GM19351 (cell line): Measurements from ENCODE around the gene RAD51AP1.
"Not testable (repeated sequence)": the region's sequence is repeated elsewhere in the genome, so short reads cannot be mapped to it uniquely, and the experiment has no call there.

Experiments used
- ATAC-seq: cut with Tn5 transposase; IDR thresholded peaks from one replicate; pipeline ENCODE4 v1.9.1; 2021; ENCODE audit warnings: mild to moderate bottlenecking, moderate library complexity; ENCODE audit not compliant: unreplicated experiment

RAD51AP1 gene, protein sequence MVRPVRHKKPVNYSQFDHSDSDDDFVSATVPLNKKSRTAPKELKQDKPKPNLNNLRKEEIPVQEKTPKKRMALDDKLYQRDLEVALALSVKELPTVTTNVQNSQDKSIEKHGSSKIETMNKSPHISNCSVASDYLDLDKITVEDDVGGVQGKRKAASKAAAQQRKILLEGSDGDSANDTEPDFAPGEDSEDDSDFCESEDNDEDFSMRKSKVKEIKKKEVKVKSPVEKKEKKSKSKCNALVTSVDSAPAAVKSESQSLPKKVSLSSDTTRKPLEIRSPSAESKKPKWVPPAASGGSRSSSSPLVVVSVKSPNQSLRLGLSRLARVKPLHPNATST

DNA sequence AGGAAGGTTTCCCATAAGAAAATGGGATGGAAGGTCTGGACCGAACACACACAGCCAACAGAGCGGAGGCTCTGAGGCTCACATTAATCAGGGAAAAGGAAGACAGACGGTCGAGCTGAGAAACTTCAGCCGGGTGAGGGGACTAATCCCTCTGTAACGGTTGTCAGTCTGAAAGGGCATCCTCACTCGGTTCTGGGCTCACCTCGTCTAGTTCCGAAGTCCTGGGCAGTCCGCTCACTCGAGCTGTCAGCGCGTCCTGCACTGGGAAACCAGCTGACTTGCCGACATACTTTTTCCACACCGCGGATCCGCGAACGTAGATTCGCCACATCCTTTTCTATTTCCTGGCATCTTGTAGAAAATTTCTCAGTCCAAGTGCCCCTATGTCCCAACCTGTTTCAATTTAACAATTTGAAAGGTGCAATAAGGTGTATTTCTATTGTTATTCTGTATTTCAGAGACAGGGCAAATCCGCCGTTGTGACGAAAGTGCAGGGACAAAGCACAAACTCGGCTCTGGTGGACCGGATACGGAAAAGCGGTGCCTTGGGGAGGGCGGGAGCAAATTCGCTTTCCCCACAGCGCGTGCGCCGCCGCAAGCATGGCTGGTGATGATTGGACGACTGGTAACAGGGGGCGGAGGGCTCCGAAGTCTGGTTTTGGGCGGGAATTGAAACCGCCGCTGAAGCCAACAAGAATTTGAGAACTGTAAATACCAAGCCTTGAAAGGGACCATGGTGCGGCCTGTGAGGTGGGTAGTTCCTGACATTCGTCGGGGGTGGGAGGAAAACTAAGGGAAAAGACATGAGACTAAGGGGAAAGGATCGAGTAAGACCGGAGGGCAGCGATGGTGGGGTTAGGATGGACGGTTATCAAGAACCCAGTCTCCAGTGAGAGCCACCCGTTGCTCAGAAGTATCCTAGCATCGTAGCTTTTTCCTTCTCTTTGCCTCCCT, at the start of gene RAD51AP1:
TSS of gene RAD51AP1 (plus strand) at position 684 of the 954 bp plus-strand sequence. CDS start at position 734, 50 bp downstream.
- ATAC-seq: peak; percentile 92

DNA sequence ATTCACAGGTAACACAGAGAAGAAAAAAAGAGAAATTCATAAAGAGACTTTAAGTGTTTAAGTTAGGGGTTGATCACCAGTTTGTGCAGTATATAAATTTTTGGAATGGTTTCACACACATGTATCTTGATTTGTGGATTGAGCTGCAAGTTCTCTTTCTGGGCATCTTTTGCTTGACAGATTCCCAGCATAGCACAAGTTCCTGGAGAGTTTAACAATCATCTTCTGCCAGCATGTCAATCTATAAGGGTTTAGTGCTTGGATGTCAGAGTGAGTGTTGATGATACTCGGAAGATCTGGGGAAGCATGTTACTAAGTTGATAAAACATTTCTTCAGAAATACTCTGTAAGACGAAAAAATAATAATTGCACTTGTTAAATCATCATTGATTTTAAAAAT, 49.1 kb upstream of the RAD51AP1 start:
- no peak for ATAC-seq

DNA sequence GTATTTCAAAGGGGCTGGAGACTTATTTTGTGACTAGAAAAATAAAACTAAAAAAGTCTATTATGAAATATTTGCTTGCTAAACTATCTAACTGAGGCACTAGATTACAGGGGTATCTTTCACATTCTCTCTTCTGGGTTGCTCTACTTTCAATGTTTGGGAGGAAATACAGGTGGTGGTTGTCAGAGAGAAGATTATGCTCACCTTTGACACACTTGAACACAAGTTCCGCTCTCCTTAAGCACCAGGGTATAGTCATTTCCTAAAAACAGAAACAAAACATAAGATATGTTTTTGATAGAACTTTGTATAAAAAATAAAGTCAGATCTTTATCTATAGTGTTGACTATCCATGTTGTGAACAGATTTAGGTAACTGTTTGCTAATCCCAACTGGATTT, 47.7 kb upstream of the RAD51AP1 start:
- ATAC-seq: no peak

DNA sequence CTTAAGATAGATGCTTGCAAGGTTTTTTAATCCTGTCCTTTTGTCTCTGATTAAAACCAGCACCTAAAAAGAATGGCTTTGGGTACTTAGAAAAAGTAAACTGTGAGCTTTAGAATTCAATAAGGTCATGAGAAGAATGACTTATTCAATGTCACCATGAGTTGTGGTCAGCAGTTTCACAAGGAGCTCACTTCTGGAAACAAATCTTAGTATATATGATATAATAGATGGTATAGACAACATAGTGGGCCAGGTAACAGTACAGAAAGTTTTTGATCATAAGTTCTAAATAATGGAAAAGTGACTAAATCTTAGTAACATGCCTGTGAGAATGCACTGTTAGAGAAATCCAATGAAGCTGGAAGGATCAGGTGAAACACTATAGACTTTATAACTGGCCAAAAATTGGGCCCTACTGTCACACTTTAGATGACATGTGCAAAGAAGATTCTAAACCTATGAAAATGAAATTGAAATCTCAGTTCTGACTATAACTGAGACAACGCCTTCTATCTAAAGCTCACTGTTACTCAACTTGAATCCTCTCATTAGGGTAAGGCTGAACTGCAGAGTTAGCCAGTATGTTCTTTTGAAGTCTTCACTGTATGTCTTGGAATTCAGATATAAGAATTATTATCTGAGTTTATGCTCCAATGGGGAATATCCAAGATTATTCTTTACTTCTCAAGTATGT, 42.4 kb upstream of the RAD51AP1 start:
- ATAC-seq: peak; percentile 98

DNA sequence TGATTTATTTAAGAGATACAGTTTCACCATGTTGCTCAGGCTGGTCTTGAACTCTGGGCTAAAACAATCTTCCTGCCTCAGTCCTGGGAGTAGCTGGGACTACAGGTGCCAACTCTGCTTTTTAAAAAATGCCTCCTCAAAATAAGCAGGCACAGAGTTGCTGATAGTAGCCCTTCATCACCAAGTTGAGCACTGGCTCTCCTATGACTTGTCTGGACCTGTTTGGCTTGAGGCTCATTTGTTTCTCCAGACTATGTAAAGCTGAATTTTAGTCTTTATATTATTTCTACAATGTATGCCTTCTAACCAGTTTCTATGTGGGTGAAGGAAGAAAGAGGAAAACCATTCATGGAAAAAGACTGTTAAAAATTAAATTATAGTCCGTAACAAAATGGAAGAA, 39.5 kb upstream of the RAD51AP1 start:
- no peak for ATAC-seq

DNA sequence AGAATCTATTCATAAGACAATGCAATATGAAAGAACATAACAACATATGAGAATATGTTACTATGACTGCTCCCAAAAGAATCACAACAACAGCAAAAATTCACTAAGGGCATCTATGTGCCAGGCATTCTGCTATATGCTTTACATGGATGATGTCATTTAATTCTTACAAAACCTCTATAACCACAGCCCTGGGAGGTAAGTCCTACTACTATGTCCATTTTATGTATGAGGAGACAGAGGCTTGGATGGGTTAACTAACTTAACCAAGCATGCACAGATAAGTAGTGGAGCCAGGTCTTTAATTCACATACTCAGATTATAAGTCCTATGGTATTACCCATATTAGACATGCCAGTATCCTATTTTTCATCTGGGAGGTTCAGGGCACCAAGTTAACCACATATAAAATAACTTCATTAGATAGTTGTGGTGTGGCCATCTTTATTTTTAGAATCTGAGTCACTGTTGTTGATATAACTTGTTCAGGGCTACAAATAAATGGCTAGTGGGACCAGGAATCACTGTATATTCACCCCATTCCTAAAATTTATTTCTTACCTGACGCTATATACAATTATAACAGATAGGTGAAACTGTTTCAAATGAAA, 33.2 kb upstream of the RAD51AP1 start:
- no peak for ATAC-seq

DNA sequence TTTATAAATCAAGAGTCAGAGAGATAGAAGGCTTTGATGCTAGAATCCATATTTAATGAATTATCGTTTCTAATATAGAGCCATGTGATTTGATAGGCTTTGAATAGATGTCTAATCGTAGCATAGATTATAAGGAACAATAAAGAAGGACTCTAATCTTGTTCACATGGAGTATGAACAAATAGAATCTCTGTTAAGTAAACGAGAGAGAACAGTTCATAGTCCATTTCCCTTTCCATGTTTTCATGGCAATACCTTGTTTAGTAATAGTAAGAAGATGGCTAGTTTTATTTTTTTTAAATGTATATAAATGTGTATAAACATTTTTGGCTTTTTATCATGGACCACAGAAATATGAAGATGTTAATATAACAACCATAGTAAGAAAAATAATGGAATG, 32.3 kb upstream of the RAD51AP1 start:
- ATAC-seq: no peak

DNA sequence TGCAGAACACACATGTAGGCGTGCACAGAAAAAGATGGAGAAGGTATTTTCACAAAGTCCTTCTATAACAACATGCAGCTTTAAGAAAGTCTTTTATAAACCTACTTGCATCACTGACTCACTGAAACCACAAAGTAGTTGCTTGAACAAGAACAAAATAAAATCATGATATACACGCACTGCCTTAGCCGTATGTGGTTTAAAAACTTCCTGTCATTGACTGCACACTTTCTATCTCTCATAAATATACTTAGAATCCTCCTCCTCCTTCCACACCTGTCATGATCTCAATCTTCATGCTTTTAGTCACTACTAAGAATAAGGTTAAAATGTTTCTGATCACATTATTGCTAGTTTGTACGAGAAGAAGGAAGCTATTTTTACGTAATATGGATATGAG, 31.8 kb upstream of the RAD51AP1 start:
- ATAC-seq: peak; percentile 97

DNA sequence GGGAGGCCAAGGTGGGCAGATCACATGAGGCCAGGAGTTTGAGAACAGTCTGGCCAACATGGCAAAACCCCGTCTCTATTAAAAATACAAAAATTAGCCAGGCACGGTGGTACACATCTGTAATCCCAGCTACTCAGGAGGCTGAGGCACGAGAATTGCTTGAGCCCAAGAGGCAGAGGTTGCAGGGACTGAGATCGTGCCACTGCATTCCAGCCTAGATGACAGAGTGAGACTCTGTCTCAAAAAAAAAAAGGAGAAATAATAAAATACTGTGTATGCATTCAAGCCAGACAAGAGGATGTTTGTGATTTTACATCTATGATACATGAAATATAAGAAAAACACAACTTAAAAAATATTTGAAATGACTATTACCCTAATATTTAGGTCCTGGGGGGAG, 30.2 kb upstream of the RAD51AP1 start:
- ATAC-seq: not testable (repeated sequence)

DNA sequence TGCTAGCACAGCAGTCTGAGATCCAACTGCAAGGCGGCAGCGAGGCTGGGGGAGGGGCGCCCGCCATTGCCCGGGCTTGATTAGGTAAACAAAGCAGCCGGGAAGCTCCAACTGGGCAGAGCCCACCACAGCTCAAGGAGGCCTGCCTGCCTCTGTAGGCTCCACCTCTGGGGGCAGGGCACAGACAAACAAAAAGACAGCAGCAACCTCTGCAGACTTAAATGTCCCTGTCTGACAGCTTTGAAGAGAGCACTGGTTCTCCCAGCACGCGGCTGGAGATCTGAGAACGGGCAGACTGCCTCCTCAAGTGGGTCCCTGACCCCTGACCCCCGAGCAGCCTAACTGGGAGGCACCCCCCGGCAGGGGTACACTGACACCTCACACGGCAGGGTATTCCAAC, 29.4 kb upstream of the RAD51AP1 start:
- ATAC-seq: not testable (repeated sequence)

DNA sequence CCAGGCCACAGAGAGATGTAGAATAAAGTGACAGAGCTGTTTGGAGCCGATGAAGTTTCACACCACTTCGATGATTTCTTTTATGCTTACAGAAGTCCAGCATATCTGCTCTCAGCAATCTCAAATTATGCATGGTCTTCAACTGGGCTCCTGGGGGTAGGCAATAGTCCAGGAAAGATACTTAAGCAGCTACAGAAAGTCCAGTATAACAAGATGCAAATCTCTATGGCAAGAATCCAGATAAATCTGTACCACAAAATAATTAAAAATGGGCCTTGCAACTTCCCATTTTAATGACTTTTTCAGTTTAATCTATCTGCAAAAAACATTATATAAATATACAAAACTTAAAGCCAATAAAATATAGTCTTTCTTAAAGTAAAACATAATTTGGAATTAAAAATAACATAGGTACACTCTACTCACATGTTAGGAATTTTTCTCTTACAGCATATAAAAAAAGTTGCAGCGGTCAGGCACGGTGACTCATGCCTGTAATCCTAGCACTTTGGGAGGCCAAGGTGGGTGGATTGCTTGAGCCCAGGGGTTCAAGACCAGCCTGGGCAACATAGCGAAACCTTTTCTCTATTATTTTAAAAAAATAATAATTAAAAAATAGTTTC, 20.5 kb upstream of the RAD51AP1 start:
- no peak for ATAC-seq

DNA sequence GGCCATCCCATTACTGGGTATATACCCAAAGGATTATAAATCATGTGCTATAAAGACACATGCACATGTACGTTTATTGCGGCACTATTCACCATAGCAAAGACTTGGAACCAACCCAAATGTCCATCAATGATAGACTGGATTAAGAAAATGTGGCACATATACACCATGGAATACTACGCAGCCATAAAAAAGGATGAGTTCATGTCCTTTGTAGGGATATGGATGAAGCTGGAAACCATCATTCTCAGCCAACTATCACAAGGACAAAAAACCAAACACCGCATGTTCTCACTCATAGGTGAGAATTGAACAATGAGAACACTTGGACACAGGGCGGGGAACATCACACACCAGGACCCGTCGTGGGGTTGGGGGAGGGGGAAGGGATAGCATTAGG, 15.2 kb upstream of the RAD51AP1 start:
- not testable (repeated sequence) for ATAC-seq

DNA sequence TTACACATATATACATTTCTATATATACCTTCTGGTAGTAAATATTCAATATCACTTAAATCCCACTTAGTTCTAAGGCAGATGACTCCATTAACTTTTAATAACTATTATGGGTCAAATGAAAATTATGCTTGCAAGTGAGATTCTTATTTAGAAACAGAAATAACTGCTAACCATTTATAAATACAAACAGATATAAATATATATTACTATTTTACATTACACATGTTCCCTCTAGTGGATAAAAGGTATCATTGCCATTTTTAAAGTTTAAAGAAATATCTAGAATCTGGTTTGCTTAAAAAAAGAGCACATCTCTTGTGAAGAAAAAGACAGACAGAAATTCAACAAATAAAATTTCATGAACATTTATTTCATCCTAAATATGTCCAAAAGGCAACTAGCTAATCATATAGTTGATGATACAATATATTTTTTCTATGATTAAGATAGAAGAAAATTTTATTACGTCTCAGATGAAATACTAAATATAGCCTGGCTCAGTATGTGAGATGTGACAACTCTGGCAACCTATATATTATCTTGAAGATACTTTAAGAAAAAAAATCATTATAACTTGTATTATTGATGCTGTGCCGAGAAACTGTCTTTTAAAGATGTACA, 11.7 kb upstream of the RAD51AP1 start:
- ATAC-seq: no peak

DNA sequence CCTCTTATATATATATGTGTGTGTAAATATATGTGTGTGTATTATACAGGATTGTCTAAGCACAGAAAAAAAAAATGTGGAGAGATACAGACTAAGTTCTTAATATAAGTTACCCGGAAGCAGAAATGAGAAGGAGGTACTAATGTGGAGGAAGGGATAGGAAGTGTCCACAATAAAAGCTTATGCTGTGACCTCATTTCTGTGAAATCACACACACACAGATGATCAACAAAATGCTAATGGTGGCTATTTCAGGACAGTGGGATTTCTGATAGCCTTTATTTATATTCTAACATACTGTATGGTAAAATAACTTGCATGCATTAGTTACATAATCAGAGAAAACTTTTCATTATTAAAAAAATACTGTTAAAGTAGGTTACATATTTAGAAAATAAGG, 8.5 kb upstream of the RAD51AP1 start:
- no peak for ATAC-seq

DNA sequence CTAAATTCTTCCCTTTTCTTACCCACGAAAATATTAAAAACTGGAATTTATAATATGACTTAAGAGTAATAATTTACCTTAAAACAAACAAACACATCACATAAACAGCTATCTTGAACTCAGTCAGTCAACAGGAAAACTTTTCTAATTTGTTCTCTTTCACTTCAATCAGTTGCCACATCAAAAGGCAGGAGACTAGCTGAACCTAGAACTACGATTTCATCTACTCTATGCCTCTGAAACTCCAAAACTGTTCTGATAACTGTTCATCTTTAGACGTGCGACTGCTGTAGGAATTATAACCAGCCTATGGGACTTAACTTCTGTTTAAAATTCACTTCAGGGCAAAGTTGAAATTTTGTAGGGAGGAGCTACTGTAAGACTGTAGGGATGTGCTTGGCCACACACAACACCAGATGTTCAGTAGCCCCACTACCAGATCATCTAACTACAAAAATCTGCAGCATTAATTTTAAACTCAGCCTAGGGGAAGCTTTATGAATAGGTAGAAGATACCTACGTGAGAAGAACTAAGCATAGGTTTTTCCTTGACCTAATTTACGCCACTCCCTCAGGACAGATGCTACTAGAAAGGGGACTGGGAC, 7.6 kb upstream of the RAD51AP1 start:
- no peak for ATAC-seq

DNA sequence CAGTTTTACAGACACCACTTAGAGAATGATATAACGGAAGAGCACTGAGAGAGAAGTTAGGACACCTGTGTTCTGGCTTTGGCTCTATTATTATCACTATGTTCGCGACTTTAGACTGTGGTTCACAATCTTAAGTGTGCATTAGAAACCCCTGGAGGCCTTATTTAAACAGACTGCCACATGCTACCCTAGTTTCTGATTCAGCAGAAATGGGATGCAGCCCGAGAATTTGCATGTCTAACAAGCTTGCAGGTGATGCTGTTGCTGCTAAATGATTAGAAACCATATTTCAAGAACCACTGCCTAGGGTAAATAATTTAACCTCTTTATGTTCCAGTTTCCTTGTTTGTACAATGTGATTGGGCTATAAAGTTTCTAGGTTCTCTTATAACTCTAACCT, 3.6 kb upstream of the RAD51AP1 start:
- ATAC-seq: no peak

DNA sequence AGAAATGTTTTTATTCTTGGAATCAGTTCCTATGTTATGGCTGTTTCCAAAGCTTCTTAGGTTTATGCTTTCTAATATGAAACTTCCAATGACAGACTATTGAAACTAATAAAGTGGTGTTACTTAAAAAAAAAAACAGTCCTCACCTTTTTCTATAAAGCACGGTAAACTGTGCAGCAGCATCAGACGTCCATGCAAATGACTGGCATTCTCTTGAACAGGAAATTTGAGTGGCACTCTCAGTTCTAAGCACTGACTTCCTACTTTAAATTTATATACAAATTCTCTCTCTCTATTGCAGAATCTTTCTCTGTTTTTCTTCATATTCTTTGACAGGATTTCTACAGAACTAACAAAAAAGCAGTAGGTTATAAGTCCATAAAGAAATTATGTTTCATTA, 2.8 kb upstream of the RAD51AP1 start:
- no peak for ATAC-seq

DNA sequence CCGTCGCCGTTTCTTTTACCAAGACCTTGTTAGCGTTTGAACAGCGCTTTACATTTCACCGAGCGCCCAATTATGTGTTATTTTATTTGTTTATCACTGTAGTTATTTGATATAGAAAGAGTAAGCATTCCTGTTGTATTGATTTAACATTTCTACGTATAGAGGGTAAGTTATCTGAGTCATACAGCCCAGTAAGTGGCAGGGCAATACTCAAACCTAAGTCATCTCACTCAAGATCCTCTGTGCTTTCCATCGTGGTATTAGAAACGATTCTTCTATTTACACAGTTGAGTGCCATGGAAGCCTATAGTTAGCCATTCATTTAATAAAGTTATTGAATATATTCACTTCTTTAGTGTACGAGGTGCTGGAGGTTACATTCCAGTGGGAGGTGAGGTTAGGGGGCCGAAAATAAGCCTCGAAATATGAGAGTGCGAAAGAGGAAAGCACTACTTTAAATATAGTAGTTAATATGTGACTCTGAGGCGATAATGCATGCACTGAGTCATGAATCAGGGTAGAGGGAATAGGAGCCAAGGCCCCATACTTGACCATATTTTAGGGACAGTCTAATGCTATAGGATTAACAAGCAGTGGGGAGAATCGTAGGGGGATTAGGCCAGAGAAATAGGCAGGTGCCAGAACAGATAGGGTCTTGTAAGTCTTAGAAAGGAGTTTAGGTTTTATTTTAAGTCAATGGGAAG, 629 bp downstream of the RAD51AP1 start:
- no peak for ATAC-seq

DNA sequence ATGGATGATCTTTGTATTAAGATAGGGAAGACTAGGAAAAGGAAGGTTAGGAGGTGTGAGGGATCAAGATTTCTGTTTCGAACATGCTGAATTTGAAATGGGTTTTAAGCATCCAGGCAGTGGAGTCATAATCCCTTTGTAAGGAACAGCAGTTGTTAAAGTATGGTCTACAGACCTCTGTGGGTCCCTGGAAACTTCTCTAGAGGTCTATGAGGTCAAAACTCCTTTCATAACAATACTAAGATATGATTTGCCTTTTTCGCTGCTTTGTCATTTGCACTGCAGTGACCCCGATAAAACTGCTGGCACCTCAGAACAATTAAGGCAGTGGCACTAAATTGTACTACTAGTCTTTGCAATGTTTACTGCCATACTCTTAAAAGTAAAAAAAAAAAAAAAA, 1.5 kb downstream of the RAD51AP1 start:
- no peak for ATAC-seq
